CD14-positive monocyte (primary cell): ENCODE measurements around the gene MYCBP. TPM values are rescaled to one million over a fixed set of nuclear protein-coding genes. Genes with fewer than 3 reads are reported as not detected.
"Not testable (repeated sequence)": the region's sequence is repeated elsewhere in the genome, so short reads cannot be mapped to it uniquely, and the experiment has no call there.

Experiments
- DNase-seq, 3 donors: peaks; one replicate each; pipeline ENCODE4 v3.0.0-alpha.2; 2011 to 2022
- H2AFZ ChIP-seq: 2 replicates; pipeline ENCODE4 v1.6.0; 2012; ENCODE audit warnings: mild to moderate bottlenecking, low read depth, low read length, inconsistent platforms; ENCODE audit not compliant: insufficient read depth, poor library complexity, severe bottlenecking
- H3K27ac ChIP-seq, 2 donors: 1 replicate in 1 of 2; 2 replicates in 1 of 2; pipeline ENCODE4 v1.5.1; 2012 to 2013; ENCODE audit warnings: low read length in 2 of 2, control low read depth in 1 of 2, inconsistent platforms in 1 of 2, low read depth in 1 of 2, mild to moderate bottlenecking in 1 of 2
- H3K27me3 ChIP-seq, 2 donors: one replicate each; pipeline versions ENCODE4 v1.6.0 to v1.6.1; 2011 to 2013; ENCODE audit warnings: low read length in 2 of 2; ENCODE audit not compliant: control insufficient read depth in 2 of 2, insufficient read depth in 2 of 2
- H3K36me3 ChIP-seq, 2 donors: replicated peaks in 1 of 2; 1 replicate in 1 of 2; 2 replicates in 1 of 2; pipeline versions ENCODE4 v1.5.1 to v1.6.1; 2012 to 2013; ENCODE audit warnings: low read length in 2 of 2, control low read depth in 1 of 2, inconsistent platforms in 1 of 2, mild to moderate bottlenecking in 1 of 2; ENCODE audit not compliant: insufficient read depth in 2 of 2, control insufficient read depth in 1 of 2
- H3K4me1 ChIP-seq, 2 donors: 1 replicate in 1 of 2; 2 replicates in 1 of 2; pipeline versions ENCODE4 v1.5.1 to v1.6.1; 2012 to 2013; ENCODE audit warnings: low read length in 2 of 2, control low read depth in 1 of 2, inconsistent platforms in 1 of 2, mild to moderate bottlenecking in 1 of 2, moderate library complexity in 1 of 2; ENCODE audit not compliant: insufficient read depth in 2 of 2, control insufficient read depth in 1 of 2
- H3K4me2 ChIP-seq: replicated peaks from 2 replicates; pipeline ENCODE3; 2012; ENCODE audit warnings: low read length, moderate library complexity, mild to moderate bottlenecking; ENCODE audit not compliant: poor library complexity, severe bottlenecking; ENCODE audit errors: extremely low read depth
- H3K4me3 ChIP-seq, 3 experiments: fragments of 200-600 bp in 1 of 3; sonication (generic) in 1 of 3; replicated peaks in 1 of 3; 1 replicate in 2 of 3; 2 replicates in 1 of 3; pipeline ENCODE4 v1.5.1; 2011 to 2013; ENCODE audit warnings: low read length in 3 of 3, mild to moderate bottlenecking in 3 of 3, control low read depth in 2 of 3, low read depth in 2 of 3, inconsistent platforms in 1 of 3, moderate library complexity in 1 of 3
- H3K79me2 ChIP-seq: 2 replicates; pipeline ENCODE4 v1.6.0; 2012; ENCODE audit warnings: mild to moderate bottlenecking, control low read depth, inconsistent platforms, low read length, moderate library complexity; ENCODE audit not compliant: insufficient read depth
- H3K9ac ChIP-seq: 2 replicates; pipeline ENCODE4 v1.6.0; 2017; ENCODE audit warnings: low read length, mild to moderate bottlenecking; ENCODE audit not compliant: insufficient read depth, poor library complexity, severe bottlenecking
- H3K9me3 ChIP-seq, 2 donors: replicated peaks in 1 of 2; 1 replicate in 1 of 2; 2 replicates in 1 of 2; pipeline versions ENCODE4 v1.5.1 to v1.6.1; 2012 to 2013; ENCODE audit warnings: low read length in 2 of 2, control low read depth in 1 of 2; ENCODE audit not compliant: control insufficient read depth in 1 of 2, insufficient read depth in 1 of 2
- H4K20me1 ChIP-seq: 2 replicates; pipeline ENCODE4 v1.6.0; 2012; ENCODE audit warnings: mild to moderate bottlenecking, low read length, control low read depth, moderate library complexity; ENCODE audit not compliant: insufficient read depth
- H3K27ac Mint-ChIP-seq, 7 donors: one replicate each; pipeline ENCODE4 v1.8.0; 2020; ENCODE audit warnings: mild to moderate bottlenecking in 7 of 7, mixed read lengths in 7 of 7, moderate library complexity in 6 of 7, inconsistent platforms in 2 of 7
- H3K27me3 Mint-ChIP-seq, 3 donors: one replicate each; pipeline ENCODE4 v1.8.0; 2021 to 2022; ENCODE audit warnings: low read depth in 3 of 3, mild to moderate bottlenecking in 3 of 3, mixed read lengths in 3 of 3, moderate library complexity in 3 of 3, inconsistent platforms in 1 of 3
- H3K36me3 Mint-ChIP-seq, 2 donors: one replicate each; pipeline ENCODE4 v1.8.0; 2020; ENCODE audit warnings: mixed read lengths in 2 of 2, inconsistent platforms in 1 of 2, mild to moderate bottlenecking in 1 of 2
- H3K4me1 Mint-ChIP-seq: one replicate; pipeline ENCODE4 v1.8.0; 2020; ENCODE audit warnings: mild to moderate bottlenecking, mixed read lengths
- H3K4me3 Mint-ChIP-seq, 2 donors: one replicate each; pipeline ENCODE4 v1.8.0; 2020; ENCODE audit warnings: mild to moderate bottlenecking in 2 of 2, mixed read lengths in 2 of 2, moderate library complexity in 1 of 2
- H3K9me3 Mint-ChIP-seq, 7 donors: one replicate each; pipeline ENCODE4 v1.8.0; 2020 to 2022; ENCODE audit warnings: mixed read lengths in 7 of 7, mild to moderate bottlenecking in 6 of 7, moderate library complexity in 6 of 7, inconsistent platforms in 2 of 7
- WGBS: methylation state at CpG from one replicate; pipeline ENCODE4 v1.1.5; 2013; ENCODE audit warnings: missing lambda C conversion rate; ENCODE audit not compliant: insufficient coverage; 5-methylcytosine and 5-hydroxymethylcytosine counted together
- intact Hi-C, 2 donors: fragments of 100-400 bp; cut with micrococcal nuclease; formaldehyde crosslinking; loops; one replicate each; pipeline versions ENCODE4 v1.15.0 to v1.15.1; 2023
- polyA plus RNA-seq, 3 donors: library from polyadenylated mRNA; depleted of rRNA in 1 of 3; unstranded in 2 of 3; stranded (reverse) in 1 of 3; fragments of 300-500 nt in 2 of 3; fragments of >200 nt in 1 of 3; fragmentation: Illumina TruSeq in 2 of 3; gene quantifications; 1 replicate in 2 of 3; 2 replicates in 1 of 3; pipeline ENCODE4 v1.2.3, GENCODE V29; 2012 to 2021
- TF ChIP-seq, protein P1 (sequence below): fragments of 200-600 bp; IDR thresholded peaks from one replicate; pipeline ENCODE4 v1.8.0; 2022; ENCODE audit warnings: antibody characterized with exemption, mild to moderate bottlenecking

MYCBP gene
- polyA plus RNA-seq, 3 donors: 9.3 to 92.3 (median 77.2) TPM

DNA sequence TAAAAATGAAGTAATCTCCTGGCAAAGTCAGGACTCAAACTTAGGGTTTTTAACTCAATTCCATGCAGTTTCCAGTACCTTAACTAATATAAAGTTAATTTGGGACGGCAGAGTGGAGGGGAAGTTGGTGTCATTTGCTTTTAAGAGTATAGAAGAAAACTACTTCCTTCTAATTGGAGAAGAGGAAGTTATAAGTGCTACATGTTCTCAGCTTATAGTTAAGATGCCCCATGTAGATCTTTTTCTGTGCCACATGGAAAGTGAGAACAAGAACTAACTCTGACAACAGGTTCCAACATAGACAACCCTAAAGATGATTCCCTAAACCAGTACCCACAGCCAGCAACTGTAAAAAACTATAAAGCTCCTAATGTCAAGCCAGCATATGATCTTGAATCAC lies 25.1 kb downstream of the MYCBP start:
- DNase-seq: peak; percentile 34 to 55 (median 47)
- H3K9me3 Mint-ChIP-seq: peaks cover 0 to 4% (median 0%) of the 10 kb centered on the region in 7 donors
- no CpG with 5 or more reads among the region's 1 CpG for WGBS
- H3K27ac ChIP-seq: peak overlapping the region; percentile 45 to 56
- peaks cover 29% of the 10 kb centered on the region for H3K4me1 Mint-ChIP-seq
- no peaks in the 10 kb centered on the region for H3K27me3 Mint-ChIP-seq
- peaks cover 5% of the 10 kb centered on the region for H4K20me1 ChIP-seq
- H3K9ac ChIP-seq: peak overlapping the region; percentile 4
- intact Hi-C loops: no loop called here
- TF ChIP-seq, protein P1, sequence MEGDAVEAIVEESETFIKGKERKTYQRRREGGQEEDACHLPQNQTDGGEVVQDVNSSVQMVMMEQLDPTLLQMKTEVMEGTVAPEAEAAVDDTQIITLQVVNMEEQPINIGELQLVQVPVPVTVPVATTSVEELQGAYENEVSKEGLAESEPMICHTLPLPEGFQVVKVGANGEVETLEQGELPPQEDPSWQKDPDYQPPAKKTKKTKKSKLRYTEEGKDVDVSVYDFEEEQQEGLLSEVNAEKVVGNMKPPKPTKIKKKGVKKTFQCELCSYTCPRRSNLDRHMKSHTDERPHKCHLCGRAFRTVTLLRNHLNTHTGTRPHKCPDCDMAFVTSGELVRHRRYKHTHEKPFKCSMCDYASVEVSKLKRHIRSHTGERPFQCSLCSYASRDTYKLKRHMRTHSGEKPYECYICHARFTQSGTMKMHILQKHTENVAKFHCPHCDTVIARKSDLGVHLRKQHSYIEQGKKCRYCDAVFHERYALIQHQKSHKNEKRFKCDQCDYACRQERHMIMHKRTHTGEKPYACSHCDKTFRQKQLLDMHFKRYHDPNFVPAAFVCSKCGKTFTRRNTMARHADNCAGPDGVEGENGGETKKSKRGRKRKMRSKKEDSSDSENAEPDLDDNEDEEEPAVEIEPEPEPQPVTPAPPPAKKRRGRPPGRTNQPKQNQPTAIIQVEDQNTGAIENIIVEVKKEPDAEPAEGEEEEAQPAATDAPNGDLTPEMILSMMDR: no peak
- peak overlapping the region; percentile 34 for H3K4me2 ChIP-seq
- peaks cover 16 to 19% of the 10 kb centered on the region in 2 donors for H3K4me1 ChIP-seq
- H3K9me3 ChIP-seq: no peaks in the 10 kb centered on the region
- H3K36me3 Mint-ChIP-seq: peaks cover 54 to 75% of the 10 kb centered on the region in 2 donors
- H2AFZ ChIP-seq: no peak overlapping the region
- H3K27me3 ChIP-seq: no peaks in the 10 kb centered on the region
- peaks cover 44 to 72% of the 10 kb centered on the region in 2 donors for H3K36me3 ChIP-seq
- no peak overlapping the region for H3K4me3 ChIP-seq
- H3K4me3 Mint-ChIP-seq: peak overlapping the region in 1 of 2 donors; percentile 24
- peak overlapping the region; percentile 74 to 87 (median 80) for H3K27ac Mint-ChIP-seq
- peaks cover 23% of the 10 kb centered on the region for H3K79me2 ChIP-seq

DNA sequence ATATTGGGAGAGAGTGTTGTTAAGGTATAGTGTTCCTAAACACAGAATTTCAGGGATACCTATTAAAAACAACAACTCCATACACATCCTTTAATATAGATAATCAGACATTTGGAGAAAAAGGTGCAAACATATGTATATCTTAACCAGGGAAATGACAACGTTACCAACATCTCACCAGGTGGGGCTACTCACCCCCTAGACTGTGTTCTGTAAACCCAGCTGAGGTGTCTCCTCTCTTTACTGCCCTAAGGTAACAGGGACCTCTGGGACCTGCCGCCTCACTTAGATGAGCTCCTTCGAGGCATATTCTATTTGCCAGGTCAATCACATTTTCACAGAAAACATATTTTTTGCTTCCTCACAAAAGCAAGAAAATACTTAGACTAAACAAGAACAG lies 26.9 kb downstream of the MYCBP start:
- H3K9ac ChIP-seq: no peak overlapping the region

DNA sequence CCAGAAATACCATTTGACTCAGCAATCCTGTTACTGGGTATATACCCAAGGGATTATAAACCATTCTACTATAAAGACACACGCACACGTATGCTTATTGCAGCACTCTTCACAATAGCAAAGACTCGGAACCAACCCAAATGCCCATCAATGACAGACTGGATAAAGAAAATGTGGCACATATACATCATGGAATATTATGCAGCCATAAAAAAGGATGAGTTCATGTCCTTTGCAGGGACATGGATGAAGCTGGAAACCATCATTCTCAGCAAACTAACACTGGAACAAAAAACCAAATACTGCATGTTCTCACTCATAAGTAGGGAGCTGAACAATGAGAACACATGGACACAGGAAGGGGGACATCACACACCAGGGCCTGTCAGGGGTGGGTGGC lies 28.1 kb downstream of the MYCBP start:
- DNase-seq, H2AFZ ChIP-seq, H3K9me3 ChIP-seq, H3K27me3 Mint-ChIP-seq, H3K27ac ChIP-seq, intact Hi-C loops, H3K4me2 ChIP-seq, H3K4me3 ChIP-seq, H3K9ac ChIP-seq, H3K27me3 ChIP-seq, H3K27ac Mint-ChIP-seq, H3K4me3 Mint-ChIP-seq, H3K9me3 Mint-ChIP-seq: not testable (repeated sequence)
- Histone ChIP-seq H3K4me1 (peaks cover 16 to 19% of the 10 kb centered on the region in 2 donors), H4K20me1 (peaks cover 23% of the 10 kb centered on the region), H3K79me2 (peaks cover 34% of the 10 kb centered on the region), H3K36me3 (peaks cover 39 to 74% of the 10 kb centered on the region in 2 donors)
- Mint-ChIP-seq H3K36me3 (peaks cover 52 to 78% of the 10 kb centered on the region in 2 donors), H3K4me1 (peaks cover 28% of the 10 kb centered on the region)
- WGBS: 100% methylated on average over 2 of the region's 3 CpGs

More for the DNA sequence above, 26.9 kb downstream of the MYCBP start:
- no peak overlapping the region for H3K4me3 ChIP-seq
- Mint-ChIP-seq H3K9me3 (peaks cover 0 to 4% (median 0%) of the 10 kb centered on the region in 7 donors), H3K27me3 (no peaks in the 10 kb centered on the region), H3K36me3 (peaks cover 52 to 78% of the 10 kb centered on the region in 2 donors), H3K4me3 (no peak overlapping the region), H3K27ac (no peak overlapping the region), H3K4me1 (peaks cover 26% of the 10 kb centered on the region)
- whole genome bisulfite sequencing: 85% methylated on average over 3 of the region's 3 CpGs
- no peaks in the 10 kb centered on the region for H3K9me3 ChIP-seq
- H3K27me3 ChIP-seq: no peaks in the 10 kb centered on the region
- H2AFZ ChIP-seq: no peak overlapping the region
- H3K4me1 ChIP-seq: peaks cover 16 to 19% of the 10 kb centered on the region in 2 donors
- H3K79me2 ChIP-seq: peaks cover 32% of the 10 kb centered on the region
- H3K36me3 ChIP-seq: peaks cover 39 to 71% of the 10 kb centered on the region in 2 donors
- no peak for DNase-seq
- H3K4me2 ChIP-seq: no peak overlapping the region
- intact Hi-C loops: no loop called here
- no peak overlapping the region for H3K27ac ChIP-seq
- TF ChIP-seq, protein P1: no peak
- H4K20me1 ChIP-seq: peaks cover 18% of the 10 kb centered on the region
